Retinal pigment epithelial cell (primary cell): ENCODE data around the gene ATP6AP1.

Experiments
- DNase-seq: peaks from one replicate; pipeline ENCODE4 v3.0.0-alpha.2; 2010; ENCODE audit warnings: low read depth
- H3K4me3 ChIP-seq: 2 replicates; pipeline ENCODE4 v1.5.1; 2011; ENCODE audit warnings: mild to moderate bottlenecking, low read length, control low read depth, moderate library complexity
- TF ChIP-seq, protein P1 (sequence below): conservative IDR thresholded peaks from 2 replicates; pipeline ENCODE4 v1.5.1; 2011; ENCODE audit warnings: low read depth, low read length, control low read depth, inconsistent platforms

ATP6AP1 gene, protein sequence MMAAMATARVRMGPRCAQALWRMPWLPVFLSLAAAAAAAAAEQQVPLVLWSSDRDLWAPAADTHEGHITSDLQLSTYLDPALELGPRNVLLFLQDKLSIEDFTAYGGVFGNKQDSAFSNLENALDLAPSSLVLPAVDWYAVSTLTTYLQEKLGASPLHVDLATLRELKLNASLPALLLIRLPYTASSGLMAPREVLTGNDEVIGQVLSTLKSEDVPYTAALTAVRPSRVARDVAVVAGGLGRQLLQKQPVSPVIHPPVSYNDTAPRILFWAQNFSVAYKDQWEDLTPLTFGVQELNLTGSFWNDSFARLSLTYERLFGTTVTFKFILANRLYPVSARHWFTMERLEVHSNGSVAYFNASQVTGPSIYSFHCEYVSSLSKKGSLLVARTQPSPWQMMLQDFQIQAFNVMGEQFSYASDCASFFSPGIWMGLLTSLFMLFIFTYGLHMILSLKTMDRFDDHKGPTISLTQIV

DNA sequence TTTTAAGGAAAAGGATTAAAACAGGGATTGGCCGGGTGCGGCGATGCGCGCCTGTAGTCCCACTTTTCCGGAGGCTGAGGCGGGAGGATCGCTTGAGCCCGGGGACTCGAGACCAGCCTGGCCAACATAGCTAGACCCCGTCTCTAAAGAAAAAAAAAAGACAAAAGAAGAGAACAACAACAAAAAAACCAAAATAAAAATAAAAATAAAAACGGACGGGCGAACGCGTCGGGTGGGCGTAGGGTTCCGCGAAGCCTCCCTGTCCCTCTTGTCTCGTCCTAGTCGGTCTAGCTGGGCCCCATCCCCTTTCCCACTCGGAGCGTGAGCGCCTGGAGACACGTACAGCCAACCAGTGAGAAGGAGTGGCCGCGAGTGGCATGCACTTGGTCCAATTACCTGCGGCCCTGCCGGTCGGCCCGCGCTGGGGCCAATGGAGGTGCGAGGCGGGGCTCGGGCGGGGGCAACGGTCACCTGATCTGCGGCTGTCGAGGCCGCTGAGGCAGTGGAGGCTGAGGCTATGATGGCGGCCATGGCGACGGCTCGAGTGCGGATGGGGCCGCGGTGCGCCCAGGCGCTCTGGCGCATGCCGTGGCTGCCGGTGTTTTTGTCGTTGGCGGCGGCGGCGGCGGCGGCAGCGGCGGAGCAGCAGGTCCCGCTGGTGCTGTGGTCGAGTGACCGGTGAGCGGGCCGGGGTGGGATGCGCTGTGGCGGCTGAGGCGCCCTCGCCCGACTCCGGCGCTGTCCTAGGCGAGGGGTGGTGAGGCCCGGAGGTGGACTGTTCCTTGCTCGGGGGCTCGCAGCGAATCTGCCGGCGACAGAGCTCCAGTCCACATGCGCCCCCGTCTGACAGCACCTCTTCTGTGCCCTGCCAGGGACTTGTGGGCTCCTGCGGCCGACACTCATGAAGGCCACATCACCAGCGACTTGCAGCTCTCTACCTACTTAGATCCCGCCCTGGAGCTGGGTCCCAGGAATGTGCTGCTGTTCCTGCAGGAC, at the start of gene ATP6AP1:
TSS of gene ATP6AP1 (plus strand) at position 502 of the 996 bp plus-strand sequence. CDS start at position 518, 16 bp downstream.
- H3K4me3 ChIP-seq = peak within 1 kb of the TSS; percentile 60
- TF ChIP-seq, protein P1, sequence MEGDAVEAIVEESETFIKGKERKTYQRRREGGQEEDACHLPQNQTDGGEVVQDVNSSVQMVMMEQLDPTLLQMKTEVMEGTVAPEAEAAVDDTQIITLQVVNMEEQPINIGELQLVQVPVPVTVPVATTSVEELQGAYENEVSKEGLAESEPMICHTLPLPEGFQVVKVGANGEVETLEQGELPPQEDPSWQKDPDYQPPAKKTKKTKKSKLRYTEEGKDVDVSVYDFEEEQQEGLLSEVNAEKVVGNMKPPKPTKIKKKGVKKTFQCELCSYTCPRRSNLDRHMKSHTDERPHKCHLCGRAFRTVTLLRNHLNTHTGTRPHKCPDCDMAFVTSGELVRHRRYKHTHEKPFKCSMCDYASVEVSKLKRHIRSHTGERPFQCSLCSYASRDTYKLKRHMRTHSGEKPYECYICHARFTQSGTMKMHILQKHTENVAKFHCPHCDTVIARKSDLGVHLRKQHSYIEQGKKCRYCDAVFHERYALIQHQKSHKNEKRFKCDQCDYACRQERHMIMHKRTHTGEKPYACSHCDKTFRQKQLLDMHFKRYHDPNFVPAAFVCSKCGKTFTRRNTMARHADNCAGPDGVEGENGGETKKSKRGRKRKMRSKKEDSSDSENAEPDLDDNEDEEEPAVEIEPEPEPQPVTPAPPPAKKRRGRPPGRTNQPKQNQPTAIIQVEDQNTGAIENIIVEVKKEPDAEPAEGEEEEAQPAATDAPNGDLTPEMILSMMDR = peak; percentile 12
- peak; percentile 73 for DNase-seq

DNA sequence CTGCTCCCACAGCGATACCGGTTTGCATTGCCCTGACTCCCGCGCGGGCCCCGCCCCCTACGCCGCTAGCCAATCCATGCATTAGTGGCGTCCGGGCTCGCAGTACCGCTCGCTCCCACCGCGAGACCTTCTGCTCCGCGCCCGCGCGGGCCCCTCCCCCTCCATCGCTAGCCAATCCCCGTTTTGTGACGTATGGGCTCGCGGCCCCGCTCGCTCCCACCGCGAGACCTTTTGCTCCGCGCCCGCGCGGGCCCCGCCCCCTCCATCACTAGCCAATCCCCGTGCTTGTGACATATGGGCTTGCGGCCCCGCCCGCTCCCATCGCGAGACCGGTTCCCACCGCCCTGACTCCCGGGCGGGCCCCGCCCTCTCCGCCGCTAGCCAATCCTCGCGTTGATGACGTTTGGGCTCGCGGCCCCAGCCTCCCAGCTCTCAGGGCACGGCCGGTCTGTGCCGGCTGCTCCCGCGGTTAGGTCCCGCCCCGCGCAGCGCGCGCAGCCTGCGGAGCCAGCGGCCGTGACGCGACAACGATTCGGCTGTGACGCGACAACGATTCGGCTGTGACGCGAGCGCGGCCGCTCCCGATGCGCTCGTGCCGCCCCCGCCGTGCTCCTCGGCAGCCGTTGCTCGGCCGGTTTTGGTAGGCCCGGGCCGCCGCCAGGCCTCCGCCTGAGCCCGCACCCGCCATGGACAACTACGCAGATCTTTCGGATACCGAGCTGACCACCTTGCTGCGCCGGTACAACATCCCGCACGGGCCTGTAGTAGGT, 49.5 kb upstream of the ATP6AP1 start, which contains the start of gene EMD:
TSS of gene EMD (plus strand) at position 497 of the 770 bp plus-strand sequence. CDS start at position 687, 190 bp downstream.
- H3K4me3 ChIP-seq = peak within 1 kb of the TSS; percentile 65
- DNase-seq = peak; percentile 86
- TF ChIP-seq, protein P1 = no peak

DNA sequence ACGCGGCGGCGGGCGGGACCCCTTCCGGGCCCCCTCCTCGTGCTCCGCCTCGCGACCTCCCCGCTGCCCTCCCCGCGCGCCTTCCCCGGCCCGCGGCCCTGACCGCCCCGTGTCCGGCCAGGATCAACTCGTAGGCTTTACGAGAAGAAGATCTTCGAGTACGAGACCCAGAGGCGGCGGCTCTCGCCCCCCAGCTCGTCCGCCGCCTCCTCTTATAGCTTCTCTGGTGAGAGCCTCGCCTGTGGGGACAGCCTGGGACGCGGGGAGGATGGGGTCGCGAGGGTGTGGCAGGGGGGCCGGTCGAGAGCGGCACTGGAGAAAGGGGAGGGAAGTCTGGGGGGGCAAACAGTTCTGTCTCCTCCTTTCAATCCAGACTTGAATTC, 48.9 kb upstream of the ATP6AP1 start:
- H3K4me3 ChIP-seq = peak overlapping the region; percentile 65
- TF ChIP-seq, protein P1 = no peak
- DNase-seq = no peak

DNA sequence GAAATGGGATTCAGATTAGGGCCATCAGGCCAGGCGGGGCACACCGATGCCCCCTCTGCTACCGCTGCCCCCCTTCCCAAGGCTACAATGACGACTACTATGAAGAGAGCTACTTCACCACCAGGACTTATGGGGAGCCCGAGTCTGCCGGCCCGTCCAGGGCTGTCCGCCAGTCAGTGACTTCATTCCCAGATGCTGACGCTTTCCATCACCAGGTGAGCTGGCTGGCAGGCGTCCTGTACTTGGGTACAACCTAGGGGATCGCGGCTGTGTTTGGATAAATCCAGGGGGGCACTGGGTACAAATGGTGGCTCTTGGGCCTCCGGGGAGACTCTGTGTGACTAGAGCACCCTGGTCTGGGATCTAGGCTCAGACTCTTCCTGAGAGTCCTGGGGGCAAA, 48.3 kb upstream of the ATP6AP1 start:
- peak overlapping the region; percentile 65 for H3K4me3 ChIP-seq
- TF ChIP-seq, protein P1 = no peak
- no peak for DNase-seq

DNA sequence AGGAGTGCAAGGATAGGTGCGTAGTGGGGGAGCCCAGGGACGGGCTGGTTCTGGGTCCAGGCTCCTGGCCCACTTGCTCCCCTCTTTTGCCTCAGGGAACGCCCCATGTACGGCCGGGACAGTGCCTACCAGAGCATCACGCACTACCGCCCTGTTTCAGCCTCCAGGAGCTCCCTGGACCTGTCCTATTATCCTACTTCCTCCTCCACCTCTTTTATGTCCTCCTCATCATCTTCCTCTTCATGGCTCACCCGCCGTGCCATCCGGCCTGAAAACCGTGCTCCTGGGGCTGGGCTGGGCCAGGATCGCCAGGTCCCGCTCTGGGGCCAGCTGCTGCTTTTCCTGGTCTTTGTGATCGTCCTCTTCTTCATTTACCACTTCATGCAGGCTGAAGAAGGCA, 47.7 kb upstream of the ATP6AP1 start:
- peak overlapping the region; percentile 65 for H3K4me3 ChIP-seq
- TF ChIP-seq, protein P1 = no peak
- no peak for DNase-seq

DNA sequence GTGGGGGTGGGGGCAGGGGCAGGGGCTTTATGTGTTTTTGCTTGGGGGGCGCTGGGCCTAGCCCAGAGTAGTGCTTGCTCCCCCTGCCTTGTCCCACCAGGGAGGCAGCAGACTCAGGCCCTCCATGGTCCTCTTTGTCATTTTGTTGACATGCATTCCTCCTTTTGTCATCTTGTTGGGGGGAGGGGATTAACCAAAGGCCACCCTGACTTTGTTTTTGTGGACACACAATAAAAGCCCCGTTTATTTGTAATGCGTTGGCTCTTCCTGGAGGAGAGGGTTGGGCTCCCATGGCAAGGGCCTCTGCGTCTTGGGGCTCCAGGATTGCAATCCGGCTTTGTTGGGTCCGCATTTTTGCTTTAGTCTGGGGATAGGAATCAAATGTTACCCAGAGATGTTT, 47.2 kb upstream of the ATP6AP1 start:
- no peak overlapping the region for H3K4me3 ChIP-seq
- DNase-seq = no peak
- TF ChIP-seq, protein P1 = no peak
